Activated CD8-positive, alpha-beta memory T cell treated with anti-CD3 and anti-CD28 coated beads for 48 hours (primary cell): ENCODE data around the gene PTPRD.

Source experiments
- DNase-seq, 3 experiments: peaks; one replicate each; pipeline ENCODE4 v3.0.0-alpha.2; 2020; ENCODE audit warnings: low read depth in 2 of 3, low spot score in 2 of 3

PTPRD gene

GRCh38 chr9:8876303-8876702 lies 1736.5 kb downstream of the PTPRD start:
- no peak for DNase-seq

DNA sequence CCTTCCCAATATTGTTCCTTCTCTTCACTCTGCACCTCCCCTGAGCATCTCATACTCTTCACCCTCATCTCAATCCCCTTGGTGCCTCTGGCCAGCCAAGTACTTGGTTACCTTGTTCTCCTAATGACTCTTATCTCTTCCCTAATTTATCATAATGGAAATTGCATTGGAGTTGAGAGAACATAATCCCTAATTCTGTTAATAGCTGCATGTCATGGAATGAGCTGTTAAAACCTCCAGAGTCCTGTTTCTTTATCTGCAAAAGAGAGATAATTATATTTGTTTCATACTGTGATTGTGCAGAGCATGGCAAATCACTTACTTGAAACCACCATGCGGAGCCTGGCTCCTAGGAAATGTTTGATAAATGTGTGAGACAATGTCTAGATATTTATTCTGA lies 1738.3 kb downstream of the PTPRD start:
- DNase-seq = no peak

GRCh38 chr9:8872802-8873201 lies 1740.0 kb downstream of the PTPRD start:
- DNase-seq = no peak

DNA sequence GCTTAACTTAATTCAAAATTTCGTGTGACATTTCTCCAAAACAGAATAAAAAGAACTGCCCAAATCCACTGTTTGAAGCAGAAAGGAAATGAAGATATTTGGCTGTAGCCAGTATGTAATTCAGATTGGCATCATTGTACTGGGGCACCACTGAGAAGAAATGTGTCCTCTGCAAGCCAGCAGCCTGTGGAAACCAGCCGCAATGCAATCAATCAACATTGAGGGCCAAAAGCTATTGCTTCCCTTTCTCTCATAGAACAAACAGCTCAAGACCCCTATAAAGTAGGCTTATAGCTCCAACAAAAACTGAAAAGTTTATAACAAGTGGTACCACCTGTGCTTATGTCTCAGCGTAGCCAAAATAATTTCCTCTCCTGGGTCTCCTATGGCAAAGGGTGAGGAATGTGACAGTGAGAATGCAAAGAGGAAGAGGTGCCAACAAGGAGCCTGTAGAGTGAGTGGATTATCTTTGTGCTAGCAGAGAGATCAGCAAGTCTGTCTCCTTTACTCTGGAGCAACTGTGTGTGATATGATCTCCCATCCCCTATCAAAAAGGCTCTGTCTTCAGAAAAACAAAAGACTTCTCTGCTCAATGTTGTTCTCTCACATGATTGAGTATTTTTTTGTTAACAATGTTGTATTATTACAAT lies 1740.9 kb downstream of the PTPRD start:
- DNase-seq = no peak

- DNase-seq = no peak
Measured at GRCh38 chr9:8871396-8871795, 1741.4 kb downstream of the PTPRD start.

GRCh38 chr9:8869812-8870211 lies 1743.0 kb downstream of the PTPRD start:
- no peak for DNase-seq

- no peak for DNase-seq
Measured at GRCh38 chr9:8868632-8869031, 1744.2 kb downstream of the PTPRD start.

- DNase-seq = no peak
Measured at GRCh38 chr9:8867148-8867547, 1745.7 kb downstream of the PTPRD start.

GRCh38 chr9:8864545-8864896 lies 1748.3 kb downstream of the PTPRD start:
- no peak for DNase-seq

GRCh38 chr9:8863886-8864544 lies 1748.8 kb downstream of the PTPRD start:
- DNase-seq = no peak

DNA sequence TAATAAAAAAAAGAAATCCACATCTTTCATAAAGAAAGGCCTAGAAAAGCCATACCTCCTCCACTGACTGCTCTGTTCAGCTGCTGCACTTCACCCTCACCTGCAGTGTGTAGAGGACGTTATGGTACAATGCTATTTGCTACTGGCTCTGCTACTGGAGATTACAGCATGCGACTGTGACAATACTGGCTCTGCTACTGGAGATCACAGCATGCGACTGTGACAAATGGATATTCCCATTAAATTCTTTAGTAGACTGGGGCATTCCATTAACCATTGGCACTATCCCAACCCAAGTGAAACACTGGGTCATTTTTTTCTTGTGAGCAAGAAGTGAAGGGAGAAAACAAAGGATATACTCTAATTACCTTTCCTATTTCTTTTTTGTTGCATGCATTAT lies 1749.7 kb downstream of the PTPRD start:
- DNase-seq = no peak

DNA sequence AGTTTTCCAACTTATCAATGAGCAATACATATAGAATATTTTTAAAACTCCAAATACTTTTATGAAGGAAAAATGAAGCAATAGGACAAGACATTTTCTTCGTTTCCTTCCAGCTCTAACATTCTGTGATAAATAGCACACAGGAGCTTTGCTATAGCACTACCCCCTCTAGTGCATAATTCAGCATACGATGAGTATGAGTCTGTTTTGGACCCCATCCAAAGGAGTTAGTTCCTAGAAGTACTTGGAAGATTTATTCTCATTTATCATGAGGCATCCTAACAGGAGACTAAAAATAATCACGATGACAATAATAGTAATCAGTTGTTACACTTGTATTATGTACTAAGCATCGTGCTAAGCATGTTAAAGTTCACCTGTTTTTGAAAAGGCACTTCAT lies 1751.9 kb downstream of the PTPRD start:
- no peak for DNase-seq

DNA sequence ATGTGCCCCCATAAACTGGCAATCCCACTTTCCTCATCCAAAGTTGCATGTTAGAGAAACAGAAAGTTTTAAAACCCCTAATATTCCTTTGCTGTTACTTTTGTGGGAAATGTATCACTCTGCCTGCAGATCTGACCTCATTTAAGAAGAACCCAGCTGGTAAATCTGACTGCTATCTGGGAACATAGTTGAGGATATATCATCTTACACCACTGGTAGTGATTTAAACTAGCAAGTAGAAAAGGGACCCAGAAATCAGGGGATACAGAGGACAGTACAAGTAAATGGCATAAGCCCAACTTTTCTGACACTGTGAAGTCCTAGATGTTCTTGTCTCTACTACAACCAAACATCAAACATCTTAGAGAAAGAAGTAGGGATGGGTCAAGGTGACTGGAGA lies 1752.7 kb downstream of the PTPRD start:
- DNase-seq = no peak

- DNase-seq = no peak
Measured at GRCh38 chr9:8859416-8859815, 1753.4 kb downstream of the PTPRD start.

- no peak for DNase-seq
Measured at GRCh38 chr9:8858596-8859161, 1754.1 kb downstream of the PTPRD start.

- DNase-seq = no peak
Measured at GRCh38 chr9:8857926-8858595, 1754.7 kb downstream of the PTPRD start.

DNA sequence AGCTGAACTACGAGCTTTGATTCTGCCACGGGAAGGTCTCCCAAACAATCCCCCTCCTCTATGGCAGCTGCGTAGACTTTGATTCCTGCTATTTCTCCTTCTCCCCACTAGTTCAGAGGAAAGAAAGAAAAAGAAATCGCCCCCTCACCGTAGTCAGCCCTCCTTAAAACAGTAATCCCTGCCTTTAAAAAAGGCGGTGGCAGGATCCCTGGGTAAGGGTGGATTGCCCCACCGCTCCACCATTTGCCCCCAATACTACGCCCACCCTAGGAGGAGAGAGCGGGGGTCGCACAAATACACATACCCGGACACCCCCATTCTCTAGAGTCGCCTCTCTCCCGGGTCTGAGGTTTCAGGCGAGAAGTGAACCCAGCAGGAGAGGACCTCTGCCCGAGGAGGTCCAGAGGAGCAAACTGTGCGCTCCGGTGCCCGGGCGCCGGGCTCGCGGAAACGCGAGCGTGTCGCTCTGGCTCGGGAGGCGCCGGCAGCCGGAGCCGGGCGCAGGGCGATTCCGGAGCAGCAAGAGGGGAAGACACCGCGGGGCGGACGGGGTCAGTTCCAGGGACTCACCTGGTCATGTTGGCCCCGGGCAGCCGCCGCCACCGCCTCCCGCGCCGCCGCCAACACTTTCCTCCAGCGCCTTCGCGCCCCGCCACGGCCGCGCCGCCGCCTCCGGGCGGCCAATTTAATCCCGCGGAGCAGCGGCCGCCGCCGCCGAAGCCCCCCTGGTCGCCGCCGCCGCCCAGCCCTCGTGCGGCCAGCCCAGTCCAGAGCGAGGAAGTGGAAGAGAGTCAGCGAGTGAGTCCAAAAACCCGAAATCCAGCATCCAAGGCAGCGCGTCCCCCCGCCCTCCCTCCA lies 1755.5 kb downstream of the PTPRD start:
- DNase-seq = no peak

DNA sequence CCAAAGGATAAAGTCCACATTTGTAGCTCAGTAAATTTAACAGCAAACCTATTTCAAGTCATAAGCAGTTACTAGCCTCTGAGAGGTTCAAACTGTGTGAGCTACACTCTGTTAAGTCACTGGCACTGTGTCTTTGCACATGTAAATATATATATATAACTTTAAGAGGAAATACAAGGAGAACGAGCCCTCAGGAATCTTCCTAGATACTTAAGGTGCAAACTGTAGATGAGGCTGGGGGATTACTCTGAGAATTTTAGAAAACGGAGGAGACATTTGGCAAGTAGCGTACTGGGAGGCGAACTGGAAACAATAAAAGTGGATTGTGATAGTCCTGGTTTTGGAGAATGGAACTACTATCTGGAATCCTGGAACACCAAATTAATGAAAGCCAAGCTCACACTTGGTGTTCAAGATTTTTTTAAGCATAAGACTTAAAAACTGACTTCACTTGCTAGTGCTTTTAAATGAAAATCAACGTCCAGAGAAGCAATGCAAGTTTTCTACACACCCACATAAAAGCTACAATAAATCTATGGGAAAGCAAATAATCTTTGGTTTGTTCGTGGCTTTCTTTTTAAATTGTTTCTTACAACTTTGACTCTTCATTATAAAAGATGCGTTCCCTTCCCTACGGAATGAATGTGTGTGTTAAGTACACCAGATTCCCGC lies 1756.3 kb downstream of the PTPRD start:
- no peak for DNase-seq

DNA sequence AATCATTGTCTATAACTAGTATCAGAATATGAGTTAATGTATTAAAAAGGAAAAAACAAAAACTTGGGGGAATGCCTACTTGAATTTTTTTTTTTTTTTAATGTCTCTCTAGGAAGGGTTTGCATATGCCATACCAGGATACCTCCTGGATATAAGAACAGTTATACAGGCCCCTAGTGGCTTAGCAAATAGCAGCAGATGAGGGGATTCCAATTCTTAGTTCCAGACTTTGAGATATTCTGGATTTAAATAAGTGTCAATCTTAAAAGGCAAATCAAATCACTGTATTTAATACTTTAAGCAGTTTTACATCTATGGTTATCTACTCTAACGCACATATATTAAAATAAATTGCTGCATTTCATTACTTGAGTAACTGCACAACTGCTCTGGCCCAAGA lies 1757.8 kb downstream of the PTPRD start:
- no peak for DNase-seq

GRCh38 chr9:8852301-8852864 lies 1760.4 kb downstream of the PTPRD start:
- no peak for DNase-seq

DNA sequence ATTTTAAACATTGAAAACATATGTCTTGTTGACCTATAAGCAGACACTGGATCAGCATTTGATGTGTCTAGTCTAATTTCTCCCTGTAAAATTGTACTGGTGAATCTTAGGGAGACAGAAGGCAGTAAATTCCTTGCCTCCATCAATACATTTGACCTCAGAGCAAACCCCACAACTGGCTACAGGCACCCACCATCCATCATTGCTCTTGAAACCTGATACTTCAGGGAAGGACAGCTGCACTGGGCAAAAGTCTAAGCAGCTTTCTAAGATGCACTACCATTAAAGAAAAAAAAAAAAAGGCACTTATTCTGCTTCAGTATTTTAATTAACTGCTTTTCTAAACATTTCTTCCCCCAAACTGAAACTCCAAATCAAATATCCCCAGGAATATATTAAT lies 1761.9 kb downstream of the PTPRD start:
- no peak for DNase-seq
